H9 (cell line): ENCODE data around the gene CLCN2. TPM values are rescaled to one million over a fixed set of nuclear protein-coding genes. Genes with fewer than 3 reads are reported as not detected.

Experiments
- DNase-seq: peaks from one replicate; pipeline ENCODE4 v3.0.0-alpha.2; 2017
- H2AFZ ChIP-seq: one replicate; pipeline ENCODE4 v1.6.1; 2013; ENCODE audit warnings: mild to moderate bottlenecking, low read length, control low read depth, moderate library complexity
- H2AK5ac ChIP-seq: 2 replicates; pipeline ENCODE4 v1.6.1; 2013; ENCODE audit warnings: low read length, control low read depth, mixed read lengths; ENCODE audit not compliant: insufficient read length
- H2BK120ac ChIP-seq: one replicate; pipeline ENCODE4 v1.6.1; 2013; ENCODE audit warnings: low read depth, mild to moderate bottlenecking, low read length, control low read depth, inconsistent platforms; ENCODE audit not compliant: poor library complexity, severe bottlenecking
- H2BK12ac ChIP-seq: 2 replicates; pipeline ENCODE4 v1.6.1; 2013; ENCODE audit warnings: low read length, control low read depth, mixed read lengths, low read depth; ENCODE audit not compliant: insufficient read length
- H2BK15ac ChIP-seq: 2 replicates; pipeline ENCODE4 v1.6.1; 2013; ENCODE audit warnings: low read depth, low read length, control low read depth
- H2BK20ac ChIP-seq: one replicate; pipeline ENCODE4 v1.6.1; 2013; ENCODE audit warnings: low read depth, mild to moderate bottlenecking, low read length, control low read depth, inconsistent platforms; ENCODE audit not compliant: poor library complexity, severe bottlenecking
- H2BK5ac ChIP-seq: 2 replicates; pipeline ENCODE4 v1.6.1; 2013; ENCODE audit warnings: low read length, control low read depth, mixed read lengths; ENCODE audit not compliant: insufficient read length
- H3K14ac ChIP-seq: 2 replicates; pipeline ENCODE4 v1.6.1; 2013; ENCODE audit warnings: low read length, control low read depth; ENCODE audit not compliant: insufficient read depth
- H3K18ac ChIP-seq: 2 replicates; pipeline ENCODE4 v1.6.1; 2013; ENCODE audit warnings: low read depth, mild to moderate bottlenecking, mixed read lengths, low read length, control low read depth; ENCODE audit not compliant: insufficient read length
- H3K23ac ChIP-seq: 2 replicates; pipeline ENCODE4 v1.6.1; 2013; ENCODE audit warnings: low read length, control low read depth, mixed read lengths, low read depth; ENCODE audit not compliant: insufficient read length
- H3K23me2 ChIP-seq: 2 replicates; pipeline ENCODE4 v1.6.1; 2013; ENCODE audit warnings: low read depth, mild to moderate bottlenecking, mixed read lengths, low read length, control low read depth; ENCODE audit not compliant: insufficient read length, poor library complexity, severe bottlenecking
- H3K27ac ChIP-seq: 2 replicates; pipeline ENCODE4 v1.5.1; 2013; ENCODE audit warnings: low read length, control low read depth, mixed read lengths, low read depth; ENCODE audit not compliant: insufficient read length
- H3K27me3 ChIP-seq: 2 replicates; pipeline ENCODE4 v1.6.1; 2013; ENCODE audit warnings: low read length, control low read depth, inconsistent platforms; ENCODE audit not compliant: insufficient read depth
- H3K4ac ChIP-seq: 2 replicates; pipeline ENCODE4 v1.6.1; 2013; ENCODE audit warnings: low read depth, mild to moderate bottlenecking, control low read depth, inconsistent platforms, low read length, moderate library complexity
- H3K4me1 ChIP-seq: 2 replicates; pipeline ENCODE4 v1.6.1; 2013; ENCODE audit warnings: low read length, control low read depth, inconsistent platforms; ENCODE audit not compliant: insufficient read depth
- H3K4me2 ChIP-seq: 2 replicates; pipeline ENCODE4 v1.6.1; 2013; ENCODE audit warnings: low read length, control low read depth, mixed read lengths; ENCODE audit not compliant: insufficient read length, insufficient read depth
- H3K56ac ChIP-seq: 2 replicates; pipeline ENCODE4 v1.6.1; 2013; ENCODE audit warnings: low read depth, mild to moderate bottlenecking, mixed read lengths, low read length, control low read depth; ENCODE audit not compliant: insufficient read length
- H3K79me1 ChIP-seq: 2 replicates; pipeline ENCODE4 v1.6.1; 2013; ENCODE audit warnings: low read depth, mild to moderate bottlenecking, moderate library complexity, low read length, control low read depth, inconsistent platforms; ENCODE audit not compliant: insufficient read depth, poor library complexity, severe bottlenecking
- H3K79me2 ChIP-seq: 2 replicates; pipeline ENCODE4 v1.6.1; 2013; ENCODE audit warnings: low read length, control low read depth, inconsistent platforms; ENCODE audit not compliant: insufficient read depth
- H3K9ac ChIP-seq: 2 replicates; pipeline ENCODE4 v1.6.1; 2013; ENCODE audit warnings: low read length, control low read depth, mixed read lengths; ENCODE audit not compliant: insufficient read length; ENCODE audit errors: extremely low read depth
- H3K9me3 ChIP-seq: one replicate; pipeline ENCODE4 v1.6.1; 2013; ENCODE audit warnings: low read depth, low read length, inconsistent platforms; ENCODE audit not compliant: control insufficient read depth
- H3T11ph ChIP-seq: one replicate; pipeline ENCODE4 v1.6.1; 2013; ENCODE audit warnings: mild to moderate bottlenecking, low read length, control low read depth, inconsistent platforms
- H4K20me1 ChIP-seq: one replicate; pipeline ENCODE4 v1.6.1; 2013; ENCODE audit not compliant: control insufficient read depth, insufficient read length, insufficient read depth
- H4K5ac ChIP-seq: 2 replicates; pipeline ENCODE4 v1.6.1; 2013; ENCODE audit warnings: low read depth, mild to moderate bottlenecking, mixed read lengths, low read length, control low read depth; ENCODE audit not compliant: insufficient read length
- H4K8ac ChIP-seq: replicated peaks from 2 replicates; pipeline ENCODE4 v1.6.1; 2013; ENCODE audit warnings: low read length, control low read depth, mixed read lengths, low read depth; ENCODE audit not compliant: insufficient read length
- H4K91ac ChIP-seq: 2 replicates; pipeline ENCODE4 v1.6.1; 2013; ENCODE audit warnings: low read depth, mild to moderate bottlenecking, moderate library complexity, mixed read lengths, low read length, control low read depth; ENCODE audit not compliant: insufficient read length
- H3K27ac Mint-ChIP-seq, 3 experiments: 2 replicates in 2 of 3; 3 replicates in 1 of 3; pipeline ENCODE4 v1.8.0; 2020 to 2021; ENCODE audit warnings: mixed read lengths in 3 of 3, mild to moderate bottlenecking in 1 of 3, moderate library complexity in 1 of 3
- H3K27me3 Mint-ChIP-seq: 2 replicates; pipeline ENCODE4 v1.8.0; 2021; ENCODE audit warnings: low read depth, mild to moderate bottlenecking, moderate library complexity, mixed read lengths
- H3K36me3 Mint-ChIP-seq, 3 experiments: 2 replicates in 2 of 3; 3 replicates in 1 of 3; pipeline ENCODE4 v1.8.0; 2020 to 2021; ENCODE audit warnings: low read depth in 3 of 3, mixed read lengths in 3 of 3; ENCODE audit not compliant: insufficient read depth in 1 of 3
- H3K4me1 Mint-ChIP-seq, 2 experiments: 2 replicates each; pipeline ENCODE4 v1.8.0; 2020; ENCODE audit warnings: mixed read lengths in 2 of 2
- H3K4me3 Mint-ChIP-seq, 2 experiments: 2 replicates in 1 of 2; 3 replicates in 1 of 2; pipeline ENCODE4 v1.8.0; 2020 to 2021; ENCODE audit warnings: mild to moderate bottlenecking in 2 of 2, mixed read lengths in 2 of 2, moderate library complexity in 1 of 2
- H3K9me3 Mint-ChIP-seq, 2 experiments: 2 replicates in 1 of 2; 3 replicates in 1 of 2; pipeline ENCODE4 v1.8.0; 2020; ENCODE audit warnings: mild to moderate bottlenecking in 2 of 2, mixed read lengths in 2 of 2, moderate library complexity in 1 of 2
- CTCF ChIP-seq: fragments of 200-600 bp; sonication (generic); conservative IDR thresholded peaks from 3 replicates; pipeline ENCODE4 v1.8.0; 2021; ENCODE audit warnings: antibody characterized with exemption, mild to moderate bottlenecking
- WGBS: extraction: QIAGEN DNeasy Blood & Tissue Kit; methylation state at CpG from one replicate; pipeline ENCODE4 v1.1.7; 2013; ENCODE audit warnings: missing lambda C conversion rate, low lambda C conversion rate, mixed read lengths; ENCODE audit not compliant: insufficient read length; ENCODE audit errors: extremely low coverage; 5-methylcytosine and 5-hydroxymethylcytosine counted together
- total RNA-seq: library from RNA; stranded (reverse); gene quantifications from 2 replicates; pipeline ENCODE4 v1.2.1, GENCODE V29; 2021

The CLCN2 gene
- total RNA-seq, 1 experiment from 2014 or later: 17.2 TPM

- no peak overlapping the region for H2BK5ac ChIP-seq
- H2BK120ac ChIP-seq: no peak overlapping the region
- H3K14ac ChIP-seq: no peak overlapping the region
- H3K9me3 ChIP-seq: no peaks in the 10 kb centered on the region
- H3K56ac ChIP-seq: no peak overlapping the region
- no peaks in the 10 kb centered on the region for H4K20me1 ChIP-seq
- H2AFZ ChIP-seq: no peak overlapping the region
- no peak overlapping the region for H4K8ac ChIP-seq
- H3K23me2 ChIP-seq: no peaks in the 10 kb centered on the region
- Mint-ChIP-seq H3K27ac (no peak overlapping the region), H3K4me3 (no peak overlapping the region), H3K36me3 (peaks cover 84 to 99% (median 95%) of the 10 kb centered on the region in 3 experiments), H3K9me3 (no peaks in the 10 kb centered on the region), H3K27me3 (no peaks in the 10 kb centered on the region; the same call in none of the 2 replicates), H3K4me1 (peaks cover 5 to 7% of the 10 kb centered on the region in 2 experiments; a peak in 3 of 4 replicates)
- no peaks in the 10 kb centered on the region for H3K4me1 ChIP-seq
- peaks cover 4% of the 10 kb centered on the region; the same call in 1 of the 2 replicates for H3K79me2 ChIP-seq
- H3K9ac ChIP-seq: no peak overlapping the region
- H2AK5ac ChIP-seq: no peak overlapping the region
- no peak for TF ChIP-seq CTCF
- H3K23ac ChIP-seq: no peak overlapping the region
- no peak overlapping the region for H3K18ac ChIP-seq
- no peak overlapping the region for H2BK12ac ChIP-seq
- H3K27me3 ChIP-seq: no peaks in the 10 kb centered on the region
- no peak for DNase-seq
- WGBS: no CpG with 5 or more reads among the region's 8 CpGs
- no peak overlapping the region for H3K27ac ChIP-seq
- H3K4ac ChIP-seq: no peak overlapping the region
- no peak overlapping the region for H3K4me2 ChIP-seq
- no peak overlapping the region for H2BK15ac ChIP-seq
- H3K79me1 ChIP-seq: peaks cover 6% of the 10 kb centered on the region
- H3T11ph ChIP-seq: no peak overlapping the region
- H4K5ac ChIP-seq: no peak overlapping the region
- H2BK20ac ChIP-seq: no peak overlapping the region
- H4K91ac ChIP-seq: no peak overlapping the region
Observed at GRCh38 chr3:184323696-184324095, 37.7 kb downstream of the CLCN2 start.
